Measurements from ENCODE around the gene KRT15. TPM values are rescaled to one million over a fixed set of nuclear protein-coding genes. Genes with fewer than 3 reads are reported as not detected.

The KRT15 gene
- total and polyA plus RNA-seq, 9 of the 15 experiments (the other 6 are each of a cell fraction or from before 2014, with no cell fraction given), result 0.28 to 4.4 (median 0.56) TPM

GRCh38 chr17:41478237-41478636 lies 40.5 kb downstream of the KRT15 start:
- Histone ChIP-seq H4K20me1 (replicated peaks; ENCODE audit: control insufficient read depth, insufficient read depth, low read length) (peaks cover 4% of the 10 kb centered on the region; the same call in 1 of the 2 replicates), H3K4me2 (ENCODE audit: insufficient read depth, low read length) (no peak overlapping the region), H3K36me3 (ENCODE audit: control insufficient read depth, insufficient read depth, low read length) (no peaks in the 10 kb centered on the region), H3K27me3 (ENCODE audit: control insufficient read depth in 2 of 2, insufficient read depth in 2 of 2, low read length in 2 of 2) (peaks cover 14 to 74% of the 10 kb centered on the region in 2 experiments), H3K27ac (ENCODE audit: extremely low read depth, low read depth, low read length) (no peak overlapping the region), H3K4me3 (no peak overlapping the region), H3K9me1 (ENCODE audit: control insufficient read depth, insufficient read depth, low read length) (no peaks in the 10 kb centered on the region), H3K9me3 (replicated peaks; ENCODE audit: control insufficient read depth, insufficient read depth, low read depth, low read length) (no peaks in the 10 kb centered on the region), H3K4me1 (replicated peaks in 1 of 2; ENCODE audit: control insufficient read depth in 2 of 2, insufficient read depth in 2 of 2, low read length in 2 of 2) (peaks cover 3 to 4% of the 10 kb centered on the region in 2 experiments; a peak in 2 of 5 replicates), H3K9ac (ENCODE audit: insufficient read depth in 1 of 2, low read depth in 2 of 2, low read length in 2 of 2) (no peak overlapping the region), H2AFZ (ENCODE audit: low read depth, low read length) (no peak overlapping the region), H3K79me2 (ENCODE audit: control insufficient read depth, insufficient read depth, low read length) (no peaks in the 10 kb centered on the region)
- FAIRE-seq (peak; percentile 6), ATAC-seq (peak; percentile 60; the same call in 2 of the 3 replicates), DNase-seq (ENCODE audit: extremely low read depth in 1 of 4, low spot score in 3 of 4) (no peak)
- BruUV-seq (replicated peaks), result no TSS peak
- WGBS (ENCODE audit: insufficient coverage, low coverage, missing lambda C conversion rate), result 9% methylated on average over 8 of the region's 8 CpGs
- ChIA-PET POLR2A (interaction anchor here (0.5 to 0.8 kb wide), 5 partner anchors 12 to 144 kb away, joined by 3 to 5 read pairs (median 3); partner anchors contain the start of gene KRT36), CTCF (ENCODE audit: low intra/inter-chr PET ratio) (no interaction called here)
- in situ Hi-C loops (cut with MboI), result no loop called here
- intact Hi-C loops (cut with micrococcal nuclease), result no loop called here
- TF ChIP-seq SMARCA4 (IDR thresholded peaks at IDR 0.05) (no peak), RBM39 (optimal IDR thresholded peaks at IDR 0.05; ENCODE audit: low read depth, low read length) (no peak), MTA3 (IDR thresholded peaks at IDR 0.05; ENCODE audit: borderline replicate concordance) (no peak), MEIS2 (IDR thresholded peaks at IDR 0.05; ENCODE audit: partially characterized antibody) (no peak), RREB1 (CRISPR knock-in tag; IDR thresholded peaks at IDR 0.05) (no peak), MAFK (IDR thresholded peaks at IDR 0.05; ENCODE audit: low read length) (no peak), ZNF165 (CRISPR knock-in tag; IDR thresholded peaks at IDR 0.05; ENCODE audit: borderline replicate concordance) (no peak), ESRRA (IDR thresholded peaks at IDR 0.05; ENCODE audit: borderline replicate concordance, low read depth) (peak; percentile 65; the same call in 1 of the 2 replicates)
